ENCODE data around the gene CMTM8. TPM values are rescaled to one million over a fixed set of nuclear protein-coding genes. Genes with fewer than 3 reads are reported as not detected.

Gene CMTM8
- total and polyA plus RNA-seq, 12 donors: 2.1 to 8.4 (median 3.5) TPM

- no peaks in the 10 kb centered on the region for H3K36me3 ChIP-seq
- no peak for TF ChIP-seq CTCF (IDR thresholded peaks at IDR 0.05)
- DNase-seq (peak; percentile 54 to 82), ATAC-seq (peak; percentile 77 to 91 (median 83))
- WGBS, 2 donors: 40 to 50% methylated on average over 14 of the region's 14 CpGs
- peaks cover 0 to 54% (median 21%) of the 10 kb centered on the region in 9 donors for H3K4me1 ChIP-seq
- intact Hi-C loops (cut with DNase I): loop anchor here in 4 of 10 donors (5.0 to 10.0 kb wide), 5 partner anchors 41 to 181 kb away; partner anchors contain the start of gene CMTM8 (in 1 of the 4)
- no peaks in the 10 kb centered on the region for H3K27me3 ChIP-seq
- no peak overlapping the region for H3K4me3 ChIP-seq
- no peaks in the 10 kb centered on the region for H3K9me3 ChIP-seq
- peak overlapping the region in 6 of 10 donors; percentile 2 to 71 (median 56) for H3K27ac ChIP-seq
These were observed 44.8 kb downstream of the CMTM8 start for GRCh38 chr3:32283304-32283703.

GRCh38 chr3:32284443-32285212 is 46.1 kb downstream of the CMTM8 start:
- no peak for ATAC-seq
- intact Hi-C loops (cut with DNase I): loop anchor here in 5 of 10 donors (5.0 to 10.0 kb wide), 6 partner anchors 42 to 180 kb away; partner anchors contain the start of gene CMTM8 (in 1 of the 5)
- 66 to 74% methylated on average over 6 of the region's 6 CpGs for WGBS, 2 donors
- Histone ChIP-seq H3K36me3 (no peaks in the 10 kb centered on the region), H3K27me3 (no peaks in the 10 kb centered on the region), H3K4me3 (no peak overlapping the region), H3K27ac (peak overlapping the region in 5 of 10 donors; percentile 16 to 71 (median 57)), H3K4me1 (peaks cover 0 to 54% (median 21%) of the 10 kb centered on the region in 9 donors), H3K9me3 (no peaks in the 10 kb centered on the region)
- no peak for TF ChIP-seq CTCF (IDR thresholded peaks at IDR 0.05)
- DNase-seq: no peak

GRCh38 chr3:32285891-32286290 is 47.4 kb downstream of the CMTM8 start:
- Histone ChIP-seq H3K27ac (peak overlapping the region in 1 of 10 donors; percentile 4), H3K36me3 (no peaks in the 10 kb centered on the region), H3K9me3 (no peaks in the 10 kb centered on the region), H3K4me1 (peaks cover 0 to 54% (median 21%) of the 10 kb centered on the region in 9 donors), H3K4me3 (no peak overlapping the region), H3K27me3 (no peaks in the 10 kb centered on the region)
- peak in 1 of 2 donors; percentile 12 for DNase-seq
- peak in 5 of 8 donors; percentile 35 to 63 (median 42) for ATAC-seq
- 49 to 55% methylated on average over 8 of the region's 8 CpGs for WGBS, 2 donors
- intact Hi-C loops (cut with DNase I): loop anchor here in 4 of 10 donors (5.0 to 10.0 kb wide), 4 partner anchors 94 to 179 kb away; no protein-coding TSS in a partner anchor
- TF ChIP-seq CTCF (IDR thresholded peaks at IDR 0.05): no peak

- 79 to 85% methylated on average over 5 of the region's 5 CpGs for WGBS, 2 donors
- DNase-seq (no peak), ATAC-seq (no peak)
- no peaks in the 10 kb centered on the region for H3K27me3 ChIP-seq
- no peak overlapping the region for H3K27ac ChIP-seq
- TF ChIP-seq CTCF (IDR thresholded peaks at IDR 0.05): no peak
- H3K4me1 ChIP-seq: peaks cover 0 to 31% (median 21%) of the 10 kb centered on the region in 9 donors
- no peaks in the 10 kb centered on the region for H3K36me3 ChIP-seq
- H3K4me3 ChIP-seq: no peak overlapping the region
- H3K9me3 ChIP-seq: no peaks in the 10 kb centered on the region
- intact Hi-C loops (cut with DNase I): loop anchor here in 4 of 10 donors (5.0 to 10.0 kb wide), 4 partner anchors 97 to 176 kb away; no protein-coding TSS in a partner anchor
These were observed 50.3 kb downstream of the CMTM8 start for GRCh38 chr3:32288819-32289218.

Measured in heart right ventricle (tissue), 16 donors.